ENCODE data around the gene TTC16.
A peak's percentile ranks its signal among the peaks of the same experiment; 100 is the strongest.
"Not testable (repeated sequence)": the region's sequence is repeated elsewhere in the genome, so short reads cannot be mapped to it uniquely, and the experiment has no call there.

Gene TTC16

DNA sequence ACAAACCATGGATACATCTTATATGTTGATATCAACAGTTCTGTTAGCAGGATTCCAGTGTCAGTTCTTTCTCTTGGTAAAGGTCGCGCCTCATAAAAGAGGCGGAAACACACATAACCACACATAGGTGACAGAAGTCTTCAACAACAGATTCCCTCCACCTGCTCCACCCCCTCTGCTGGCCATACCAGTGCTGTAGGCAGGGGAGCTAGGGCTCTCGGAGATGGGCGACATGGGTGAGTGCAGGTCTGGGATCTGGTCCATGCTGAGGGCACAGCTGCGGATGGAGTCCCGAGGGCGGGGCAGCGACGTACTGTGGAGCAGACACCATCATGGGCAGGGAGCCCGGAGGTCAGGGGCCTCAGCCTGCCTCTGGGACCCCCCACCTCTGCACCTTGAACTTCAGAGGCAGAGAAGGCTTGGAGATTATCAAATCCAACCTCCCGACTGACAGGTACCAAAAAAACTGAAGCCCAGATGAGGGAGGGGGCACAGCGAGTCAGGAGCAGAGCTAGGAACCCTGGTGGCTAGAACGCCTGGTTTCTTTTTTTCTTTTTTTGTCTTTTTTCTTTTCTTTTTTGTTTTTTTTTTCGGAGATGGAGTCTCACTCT is 31.2 kb downstream of the TTC16 start:
- no peak for DNase-seq

DNA sequence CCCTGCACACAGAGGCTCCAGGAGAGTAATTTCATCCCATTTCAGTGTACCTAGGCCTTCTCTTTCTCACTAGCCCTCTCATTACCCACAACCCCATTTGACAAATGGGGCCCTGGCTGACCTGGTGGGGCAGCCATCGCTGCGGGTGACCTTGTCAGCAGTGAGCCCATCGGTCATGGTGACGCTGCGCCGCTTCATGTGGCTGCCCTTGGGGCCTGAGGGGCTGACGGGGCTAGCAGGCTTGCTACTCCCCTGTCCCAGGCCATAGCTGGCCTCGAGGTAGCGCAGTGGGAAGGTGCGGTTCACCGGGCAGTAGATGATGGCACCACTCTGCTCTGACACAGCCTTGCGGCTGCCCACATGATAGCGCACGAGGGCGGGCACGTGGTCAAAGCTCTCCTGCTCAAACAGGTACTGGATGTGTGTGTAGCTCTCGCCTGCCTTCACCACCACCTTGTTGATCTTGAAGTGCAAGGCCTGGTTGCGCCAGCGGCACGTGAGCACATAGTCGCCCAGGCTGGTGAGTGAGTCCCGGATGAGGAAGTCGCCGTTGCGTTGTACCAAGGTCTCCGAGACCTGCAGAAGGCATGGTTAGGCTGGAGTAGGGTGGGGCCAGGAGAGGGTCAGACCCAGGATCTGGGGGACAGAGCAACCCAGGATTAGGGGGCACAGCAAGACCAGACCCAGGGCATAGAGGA is 33.4 kb downstream of the TTC16 start:
- no peak for DNase-seq

DNA sequence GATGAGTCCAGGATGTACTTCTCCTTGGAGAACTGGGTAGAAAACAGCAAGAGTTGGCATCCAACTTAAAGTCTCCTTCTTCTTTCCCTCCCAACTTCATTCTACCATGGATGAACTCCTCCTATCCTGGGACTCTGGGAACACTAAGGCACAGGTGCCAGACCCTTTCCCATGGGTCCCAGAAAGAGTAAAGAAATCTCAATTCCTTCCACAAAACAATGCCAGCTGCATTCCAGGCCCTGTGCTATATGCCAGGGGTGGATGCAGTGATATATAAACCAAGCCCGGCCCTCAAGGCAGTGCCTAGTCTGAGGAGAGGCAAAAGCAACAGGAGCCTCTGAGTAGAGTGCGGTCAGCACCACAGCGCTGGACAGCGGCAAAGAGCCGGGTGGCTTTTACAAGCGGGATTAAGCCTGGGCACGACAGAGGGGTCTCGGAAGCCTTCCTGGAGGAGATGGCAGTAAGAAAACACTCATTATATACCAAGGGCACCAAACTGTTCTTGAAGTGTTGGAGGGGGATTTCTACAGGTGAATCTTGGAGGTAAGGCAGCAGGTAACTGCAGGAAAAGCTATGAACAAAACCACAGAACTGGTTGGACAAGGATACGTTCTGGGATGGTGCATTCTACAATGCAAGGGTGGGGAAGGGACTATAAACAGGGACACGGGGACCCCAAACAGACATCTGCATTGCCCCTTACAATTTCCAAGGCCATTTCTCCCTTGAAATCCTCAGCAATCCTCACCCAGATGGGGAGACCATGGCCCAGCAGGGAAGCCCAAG is 35.6 kb downstream of the TTC16 start:
- DNase-seq = no peak

DNA sequence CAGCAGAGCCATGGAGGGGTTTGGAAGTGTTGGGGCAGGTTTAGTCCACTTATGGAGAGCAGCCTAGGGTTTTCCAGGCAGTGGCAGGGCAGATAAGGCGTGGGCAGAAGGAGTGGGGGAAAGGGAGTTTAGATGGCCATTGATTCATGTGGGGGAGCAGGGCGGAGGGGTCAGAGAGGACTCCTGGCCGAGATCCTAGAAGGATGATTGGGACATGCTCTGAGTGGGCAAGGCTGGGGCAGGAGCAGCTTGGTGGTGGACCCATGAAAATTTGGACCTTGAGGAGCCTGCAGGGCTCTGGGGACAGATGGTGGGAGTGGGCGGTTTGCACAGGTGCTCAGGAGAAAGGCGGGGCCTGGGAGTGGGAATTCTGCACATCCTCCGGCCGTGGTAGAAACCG is 37.3 kb downstream of the TTC16 start:
- DNase-seq = no peak

DNA sequence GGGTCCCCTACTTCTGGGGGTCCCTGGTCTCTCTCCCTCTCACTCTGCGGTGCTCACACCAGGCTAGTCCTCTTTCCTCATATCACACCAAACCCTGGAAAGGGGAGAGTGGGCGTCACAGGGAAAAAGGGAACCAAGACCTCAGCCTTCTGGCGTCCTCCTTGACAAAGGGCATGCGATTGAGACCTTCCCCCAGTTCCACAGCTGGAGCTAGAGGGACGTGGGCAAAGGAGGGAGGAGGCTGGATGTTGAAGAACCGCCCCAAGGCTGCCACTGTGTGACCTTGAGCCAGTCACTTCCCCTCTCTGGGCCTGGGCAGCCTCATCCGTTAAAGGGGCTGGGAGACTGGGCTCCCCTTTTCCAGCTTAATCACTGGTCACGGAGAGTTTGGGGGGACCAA is 37.7 kb downstream of the TTC16 start:
- DNase-seq = no peak

DNA sequence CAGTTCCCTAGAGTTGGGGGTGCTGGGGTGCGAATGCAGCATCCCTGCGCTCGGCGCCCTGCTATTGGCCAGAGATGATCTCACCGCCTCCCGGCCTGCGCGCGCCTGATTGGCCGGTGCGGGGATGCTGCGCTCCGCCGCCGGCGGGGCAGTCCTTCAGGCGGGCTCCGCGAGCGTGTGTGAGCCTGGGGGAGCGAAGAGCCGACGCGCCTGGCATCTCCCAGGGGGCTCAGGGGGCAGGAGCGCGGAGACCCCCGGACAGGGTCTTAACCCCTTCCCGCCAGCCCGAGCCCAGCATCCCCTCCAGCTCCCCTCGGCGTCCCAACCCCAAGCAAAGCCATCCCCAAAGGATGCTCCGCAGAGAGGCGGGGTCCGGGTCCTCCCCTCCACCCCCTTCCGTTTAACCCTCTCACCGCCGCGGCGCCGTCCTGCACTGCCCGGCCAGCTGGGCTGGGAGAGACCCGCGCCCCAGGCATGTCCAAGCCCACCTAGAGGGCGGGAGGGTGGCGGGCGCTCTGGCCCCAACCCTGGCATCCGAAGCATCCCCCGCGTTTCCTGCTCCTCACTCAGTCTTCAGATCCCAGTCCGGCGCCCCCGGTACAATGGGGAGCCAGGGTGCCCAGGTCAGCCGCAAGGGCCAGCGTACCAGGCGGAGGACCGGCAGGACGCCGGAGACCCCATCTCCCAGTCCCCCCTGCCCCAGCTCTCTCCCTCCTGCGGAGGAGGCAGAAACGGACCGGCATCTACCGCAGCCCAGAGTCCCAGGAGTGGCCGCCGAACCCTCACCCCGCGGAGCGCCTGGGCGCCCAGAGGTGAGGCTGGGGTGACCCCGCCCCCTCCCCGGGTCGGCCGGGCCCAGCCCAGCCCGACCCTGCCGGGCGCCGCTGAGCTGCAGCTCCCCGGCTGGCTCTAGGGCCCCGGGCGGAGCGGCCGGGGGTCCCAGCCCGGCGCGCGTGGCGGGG is 38.5 kb downstream of the TTC16 start:
- DNase-seq = no peak

DNA sequence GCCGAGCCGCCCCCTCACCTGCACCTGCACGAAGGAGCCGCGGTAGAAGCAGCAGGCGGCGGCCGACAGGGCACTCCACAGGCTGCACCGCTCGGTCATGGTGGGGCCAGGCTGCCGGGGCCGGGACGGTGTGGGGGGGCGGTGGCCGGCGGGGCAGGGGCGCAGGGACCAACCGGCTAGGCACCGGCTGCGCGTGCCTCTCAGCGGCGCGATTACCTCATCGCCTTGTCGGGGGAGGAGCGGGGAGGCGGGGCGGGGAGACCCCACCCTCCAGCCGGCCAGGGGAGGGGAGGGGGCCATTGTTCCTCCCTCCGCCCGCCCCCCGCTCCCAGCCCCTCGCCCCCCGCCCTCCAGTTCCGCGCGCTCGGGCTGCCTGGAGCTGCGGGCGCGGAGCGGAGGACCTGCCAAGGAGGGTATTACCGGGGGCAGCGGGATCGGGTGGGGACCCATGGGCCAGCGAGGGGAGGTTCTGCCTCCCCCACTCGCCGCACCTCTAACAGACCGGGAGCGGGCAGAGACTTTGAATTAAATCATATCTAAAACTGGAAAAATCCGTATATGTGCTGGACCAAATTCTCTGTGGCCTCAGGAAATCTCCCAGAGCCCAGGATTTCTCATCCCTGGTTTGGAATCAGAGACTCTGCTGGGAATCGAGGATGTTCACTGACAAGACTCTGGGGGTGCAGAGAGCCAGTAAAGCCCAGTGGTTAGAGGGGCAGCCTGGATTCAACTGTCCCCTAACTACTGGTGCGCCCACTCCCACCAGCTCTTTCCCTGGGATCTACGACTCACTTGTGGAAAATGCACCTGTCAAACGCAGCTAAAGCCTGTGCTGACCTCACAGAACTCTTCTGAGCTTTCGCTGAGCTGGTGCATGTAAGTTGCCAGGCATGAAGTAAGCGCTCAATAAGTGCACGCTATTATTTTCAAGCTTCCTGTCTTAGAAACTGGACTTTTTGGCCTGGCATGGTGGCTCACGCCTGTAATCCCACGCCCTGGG is 39.5 kb downstream of the TTC16 start:
- no peak for DNase-seq

DNA sequence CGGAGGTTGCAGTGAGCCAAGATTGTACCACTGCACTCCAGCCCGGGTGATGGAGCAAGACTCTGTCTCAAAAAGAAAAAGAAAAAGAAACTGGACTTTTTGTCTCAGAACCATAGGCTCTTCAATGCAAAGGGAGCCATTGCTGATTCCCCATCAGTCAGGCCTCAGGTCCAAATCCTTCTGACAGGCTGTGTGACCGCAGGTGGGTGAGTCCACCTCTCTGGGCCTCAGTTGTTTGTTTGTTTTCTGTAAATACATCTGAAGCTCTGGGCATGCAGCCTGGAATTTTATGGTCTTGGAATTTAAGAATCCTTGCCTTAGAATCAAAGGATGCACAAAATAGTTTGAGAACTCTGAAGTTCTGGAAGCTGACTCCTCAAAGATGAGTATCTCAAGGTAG is 40.4 kb downstream of the TTC16 start:
- no peak for DNase-seq

DNA sequence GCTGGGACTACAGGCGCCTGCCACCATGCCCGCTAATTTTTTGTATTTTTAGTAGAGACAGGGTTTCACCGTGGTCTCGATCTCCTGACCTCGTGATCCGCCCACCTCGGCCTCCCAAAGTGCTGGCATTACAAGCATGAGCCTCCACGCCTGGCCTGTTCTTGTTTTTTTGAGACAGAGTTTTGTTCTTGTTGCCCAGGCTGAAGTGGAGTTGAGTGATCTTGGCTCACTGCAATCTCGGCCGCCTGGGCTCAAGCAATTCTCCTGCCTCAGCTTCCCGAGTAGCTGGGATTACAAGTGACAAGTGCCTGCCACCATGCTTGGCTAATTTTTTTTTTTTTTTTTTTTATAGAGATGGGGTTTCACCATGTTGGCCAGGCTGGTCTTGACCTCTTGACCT is 40.9 kb downstream of the TTC16 start:
- not testable (repeated sequence) for DNase-seq

DNA sequence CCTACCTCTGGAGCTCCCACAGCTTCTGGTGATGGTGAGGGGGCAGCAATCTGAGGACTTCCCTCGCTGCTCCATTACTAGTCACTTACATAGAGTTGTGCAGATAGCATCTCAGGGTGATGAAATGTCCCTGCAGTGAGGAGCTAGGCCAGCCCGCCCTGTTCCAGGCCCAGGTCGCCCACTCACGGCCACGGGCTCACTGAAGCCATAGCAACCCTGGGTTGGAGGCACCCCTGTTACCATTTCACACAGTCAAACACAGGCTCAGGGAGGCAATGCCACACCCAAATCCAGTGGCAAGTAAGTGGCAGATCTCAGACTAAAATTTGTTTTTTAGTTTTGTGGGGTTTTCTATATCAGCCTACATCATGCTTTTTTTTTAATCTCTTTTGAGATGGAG is 43.0 kb downstream of the TTC16 start:
- no peak for DNase-seq

DNA sequence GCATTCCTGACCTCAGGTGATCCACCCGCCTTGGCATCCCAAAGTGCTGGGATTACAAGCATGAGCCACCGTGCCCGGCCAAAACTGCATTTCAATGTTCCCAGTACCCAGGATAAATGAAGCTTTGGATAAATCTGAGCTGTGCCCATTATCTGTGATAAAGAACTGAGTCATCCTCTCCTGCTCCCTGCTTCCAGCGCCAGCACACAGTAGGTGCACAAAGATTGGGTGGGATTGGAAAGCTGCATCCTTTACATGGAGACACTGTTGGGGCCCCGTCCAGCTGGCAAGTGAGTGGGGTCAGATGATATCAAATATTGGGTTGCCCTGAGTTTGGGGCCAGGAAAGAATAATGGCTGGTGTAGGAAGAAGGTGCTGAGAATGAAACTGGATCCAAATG is 45.2 kb downstream of the TTC16 start:
- DNase-seq = no peak

DNA sequence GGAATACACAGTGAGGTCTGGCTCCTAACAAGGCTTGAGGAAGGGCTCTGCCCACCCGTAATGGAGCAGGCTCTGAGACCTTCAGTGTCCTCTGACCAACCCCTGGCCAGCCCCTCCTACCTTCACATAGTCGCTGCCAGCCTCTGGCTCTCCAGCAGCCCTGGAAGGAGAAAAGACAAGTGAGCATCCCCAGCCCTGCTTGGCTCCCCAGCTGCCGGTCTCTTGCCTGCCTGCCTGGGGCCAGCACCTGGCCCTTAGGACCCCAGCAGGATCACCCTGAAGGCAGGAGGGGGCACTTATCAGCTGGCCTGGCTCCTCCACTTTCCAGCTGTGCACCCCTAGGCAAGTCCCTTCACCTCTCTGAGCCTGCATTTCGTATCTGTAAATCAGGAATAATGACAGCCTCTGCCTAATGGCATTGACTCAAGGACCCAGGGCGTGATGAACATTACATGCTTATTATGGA is 45.6 kb downstream of the TTC16 start:
- no peak for DNase-seq

DNA sequence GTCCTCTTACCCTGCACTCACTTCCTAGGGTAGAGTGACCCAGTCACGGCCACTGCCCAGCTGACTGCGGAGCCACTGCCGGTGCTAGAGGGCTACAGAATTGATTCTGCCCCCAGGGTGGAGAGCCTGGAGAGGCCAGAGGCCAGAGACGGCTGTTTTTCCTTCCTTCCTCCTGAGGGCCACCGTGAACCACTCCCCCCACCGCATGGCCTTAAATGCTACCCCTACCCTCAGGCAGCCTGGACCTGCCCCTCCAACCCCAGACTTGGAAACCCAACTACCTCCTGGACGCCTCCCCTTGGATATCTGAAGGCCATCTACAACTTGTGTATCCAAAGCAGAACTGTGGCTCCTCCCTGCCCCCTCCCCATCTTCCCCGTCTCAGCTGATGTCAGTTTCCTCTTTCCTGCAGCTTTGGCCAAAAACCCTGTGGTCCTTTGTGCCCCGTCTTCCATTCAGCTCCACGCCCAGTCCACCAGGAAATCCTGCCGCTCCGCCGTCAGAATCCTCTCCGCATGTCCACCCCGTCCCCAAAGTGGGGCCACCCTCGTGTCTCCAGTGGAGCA is 46.3 kb downstream of the TTC16 start:
- no peak for DNase-seq

DNA sequence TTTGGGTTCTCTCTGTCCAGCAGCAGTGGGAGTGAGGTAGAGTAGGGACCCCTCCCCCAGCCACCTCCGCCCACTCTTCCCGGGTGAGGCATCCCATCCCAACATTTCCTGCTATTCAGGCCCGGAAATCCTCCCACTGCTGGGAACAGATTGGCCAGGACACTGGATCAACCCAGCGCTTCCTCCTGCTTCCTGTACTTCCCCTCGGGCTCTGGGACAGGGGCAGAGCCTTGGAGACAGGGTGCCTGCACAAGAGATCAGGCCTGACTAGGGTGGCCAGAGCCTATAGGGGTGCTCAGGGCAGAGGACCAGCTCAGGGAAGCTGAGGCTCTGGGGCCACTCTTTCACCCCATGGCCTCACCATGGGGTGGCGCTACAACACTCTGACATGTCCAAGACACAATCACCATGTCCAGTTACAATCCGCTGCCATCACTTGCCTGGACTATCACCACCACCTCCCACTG is 48.1 kb downstream of the TTC16 start:
- peak; percentile 25 for DNase-seq

DNA sequence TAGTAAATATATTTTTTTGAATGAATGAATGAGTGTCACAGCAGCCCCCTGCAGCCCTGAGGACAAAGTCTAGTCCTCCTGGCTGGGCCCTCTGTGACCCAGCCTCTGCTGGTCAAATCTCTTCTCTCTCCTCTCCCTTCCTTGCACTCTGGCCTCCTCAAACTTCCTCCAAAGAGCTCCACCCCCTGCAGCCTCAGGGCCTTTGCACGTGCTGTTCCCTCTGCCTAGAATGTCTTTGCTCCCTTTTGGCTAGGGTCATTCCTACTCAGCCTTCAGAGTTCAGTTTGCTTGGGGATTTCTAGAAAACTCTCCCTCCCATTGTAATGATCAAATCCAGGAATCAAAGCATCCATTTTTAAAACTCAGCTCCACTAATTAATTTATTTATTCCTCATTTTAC is 49.5 kb downstream of the TTC16 start:
- DNase-seq = no peak

DNA sequence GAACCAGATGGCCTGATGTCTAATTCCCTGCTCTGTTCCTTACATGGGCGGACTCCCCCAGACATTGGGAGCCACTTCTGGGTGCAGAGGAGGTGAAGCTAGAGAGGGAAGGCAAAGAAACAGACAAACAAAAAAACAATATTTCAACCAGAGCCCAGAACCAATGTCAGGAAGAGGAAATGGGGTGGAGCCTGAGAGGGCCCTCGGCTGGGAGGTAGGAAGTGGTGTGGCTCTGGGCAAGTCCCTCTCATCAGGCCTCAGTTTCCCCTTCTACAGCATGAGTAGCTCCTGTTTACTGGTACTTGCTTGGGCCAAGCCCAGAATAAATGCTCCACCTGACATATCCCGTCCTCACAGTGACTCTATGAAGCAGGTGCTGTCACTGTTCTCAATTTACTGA is 51.5 kb downstream of the TTC16 start:
- no peak for DNase-seq

DNA sequence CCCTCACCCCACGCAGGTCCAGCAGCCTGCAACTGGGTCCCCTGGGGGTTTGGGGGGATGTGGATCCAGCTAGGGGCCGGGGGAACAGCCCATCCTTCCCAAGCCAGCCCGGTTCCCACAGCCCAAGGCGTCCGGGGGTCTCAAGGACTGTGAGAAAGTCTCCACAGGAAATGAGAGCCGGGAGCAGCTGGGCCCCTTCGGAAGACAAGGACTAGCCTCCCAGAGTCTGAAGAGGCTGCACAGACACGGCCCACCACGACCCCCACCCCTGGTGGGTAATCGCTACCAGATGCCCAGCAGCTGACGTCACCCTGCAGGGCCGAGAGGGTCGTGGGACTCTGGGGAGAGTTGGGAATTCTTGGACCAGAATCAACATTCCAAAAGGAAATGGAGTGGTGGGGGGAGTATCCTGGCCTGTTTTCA is 52.0 kb downstream of the TTC16 start:
- no peak for DNase-seq

DNA sequence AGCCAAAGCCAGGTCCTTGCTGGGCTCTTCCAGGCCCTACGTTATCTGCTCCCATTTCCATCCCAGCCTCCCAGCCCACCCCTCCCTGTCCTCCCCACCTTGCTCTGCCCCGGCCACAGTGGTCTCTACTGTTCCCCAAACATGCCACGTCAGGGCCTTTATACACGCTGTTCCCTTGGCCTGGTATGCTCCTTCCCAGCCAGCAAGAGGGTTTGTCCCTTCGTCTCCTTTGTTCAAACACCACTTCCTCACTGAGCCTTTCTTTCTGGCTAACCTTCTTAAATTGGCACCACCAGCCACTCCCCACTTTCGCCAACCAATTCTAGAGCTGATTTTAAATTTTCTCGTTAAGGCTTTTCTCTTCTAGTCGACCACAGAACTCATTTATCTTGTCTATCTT is 52.8 kb downstream of the TTC16 start:
- no peak for DNase-seq

DNA sequence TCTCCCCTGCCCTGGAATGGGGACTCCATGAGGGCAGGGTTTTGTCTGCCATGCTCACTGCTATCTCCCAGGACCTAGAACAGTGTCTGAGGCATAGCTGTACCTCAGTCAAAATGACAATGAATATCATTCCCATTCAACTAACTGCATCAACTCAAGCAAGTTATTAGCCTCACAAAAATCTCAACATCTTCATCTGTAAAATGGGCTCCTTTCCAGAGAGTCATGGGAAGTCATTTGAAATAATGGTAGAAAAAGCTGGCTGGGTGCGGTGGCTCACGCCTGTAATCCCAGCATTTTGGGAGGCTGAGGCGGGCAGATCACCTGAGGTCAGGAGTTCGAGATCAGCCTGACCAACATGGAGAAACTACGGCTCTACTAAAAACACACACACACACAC is 53.2 kb downstream of the TTC16 start:
- no peak for DNase-seq

DNA sequence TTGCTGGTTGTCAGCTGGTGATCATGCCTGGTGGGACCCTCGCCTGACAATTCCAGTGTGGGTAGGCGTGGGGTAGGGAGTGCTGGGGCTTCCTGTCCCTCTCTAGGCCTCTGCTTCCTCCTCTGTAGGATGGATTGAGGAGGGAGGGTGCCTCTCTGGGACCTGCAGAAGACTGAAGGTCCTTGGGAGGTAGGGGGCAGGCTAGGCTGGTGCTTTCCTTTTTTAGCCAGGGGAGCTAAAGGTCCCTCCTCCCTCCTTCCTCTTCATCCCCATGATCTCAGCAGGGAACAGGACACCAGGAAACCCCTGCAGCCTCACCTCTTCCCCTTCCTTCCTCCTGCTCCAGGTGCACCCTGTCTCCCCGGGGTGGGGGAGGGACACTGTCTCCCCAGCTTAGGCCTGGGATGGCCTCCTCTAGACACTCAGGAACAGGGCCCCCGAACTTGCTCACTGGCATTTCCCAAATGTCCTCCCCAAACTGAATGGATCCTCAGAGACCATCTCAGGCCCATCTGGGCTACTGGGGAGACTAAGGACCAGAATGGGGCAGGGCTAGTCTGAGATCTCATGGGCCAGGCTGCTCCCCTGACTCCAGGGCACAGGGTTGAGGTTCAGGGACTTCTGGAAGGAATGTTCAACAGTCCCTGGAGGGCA is 54.2 kb downstream of the TTC16 start:
- no peak for DNase-seq

DNA sequence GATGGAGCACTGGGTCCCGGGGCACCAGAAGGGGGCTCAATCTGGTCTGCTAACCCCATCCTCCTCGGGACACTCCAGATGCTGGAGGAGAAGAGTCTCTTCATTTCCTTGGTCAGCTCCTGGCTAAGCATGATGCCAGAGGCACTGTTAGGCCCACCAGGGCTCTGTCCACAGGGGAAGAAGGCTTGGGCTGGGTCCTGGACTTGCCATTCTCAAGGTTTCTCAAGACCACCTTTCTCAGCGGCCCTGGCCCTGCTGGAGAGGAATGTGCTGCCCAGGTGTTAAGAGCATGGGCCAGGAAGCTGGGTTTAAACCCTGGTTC is 54.7 kb downstream of the TTC16 start:
- DNase-seq = no peak
